ENCODE measurements around the gene ADARB2.

The ADARB2 gene

GRCh38 chr10:1170867-1171180 lies 566.5 kb downstream of the ADARB2 start:
- TF ChIP-seq TAF1 (IDR thresholded peaks at IDR 0.05; ENCODE audit: borderline replicate concordance, insufficient read depth, low read length) (no peak), SIN3A (IDR thresholded peaks at IDR 0.05; ENCODE audit: borderline replicate concordance, insufficient read depth, low read length) (no peak), FOXP2 (optimal IDR thresholded peaks at IDR 0.05; ENCODE audit: borderline replicate concordance, extremely low read depth, extremely low read length, insufficient read depth) (no peak), POLR2AphosphoS5 (IDR thresholded peaks at IDR 0.05; ENCODE audit: low read depth, low read length) (no peak)
- TF ChIP-seq, protein P1, sequence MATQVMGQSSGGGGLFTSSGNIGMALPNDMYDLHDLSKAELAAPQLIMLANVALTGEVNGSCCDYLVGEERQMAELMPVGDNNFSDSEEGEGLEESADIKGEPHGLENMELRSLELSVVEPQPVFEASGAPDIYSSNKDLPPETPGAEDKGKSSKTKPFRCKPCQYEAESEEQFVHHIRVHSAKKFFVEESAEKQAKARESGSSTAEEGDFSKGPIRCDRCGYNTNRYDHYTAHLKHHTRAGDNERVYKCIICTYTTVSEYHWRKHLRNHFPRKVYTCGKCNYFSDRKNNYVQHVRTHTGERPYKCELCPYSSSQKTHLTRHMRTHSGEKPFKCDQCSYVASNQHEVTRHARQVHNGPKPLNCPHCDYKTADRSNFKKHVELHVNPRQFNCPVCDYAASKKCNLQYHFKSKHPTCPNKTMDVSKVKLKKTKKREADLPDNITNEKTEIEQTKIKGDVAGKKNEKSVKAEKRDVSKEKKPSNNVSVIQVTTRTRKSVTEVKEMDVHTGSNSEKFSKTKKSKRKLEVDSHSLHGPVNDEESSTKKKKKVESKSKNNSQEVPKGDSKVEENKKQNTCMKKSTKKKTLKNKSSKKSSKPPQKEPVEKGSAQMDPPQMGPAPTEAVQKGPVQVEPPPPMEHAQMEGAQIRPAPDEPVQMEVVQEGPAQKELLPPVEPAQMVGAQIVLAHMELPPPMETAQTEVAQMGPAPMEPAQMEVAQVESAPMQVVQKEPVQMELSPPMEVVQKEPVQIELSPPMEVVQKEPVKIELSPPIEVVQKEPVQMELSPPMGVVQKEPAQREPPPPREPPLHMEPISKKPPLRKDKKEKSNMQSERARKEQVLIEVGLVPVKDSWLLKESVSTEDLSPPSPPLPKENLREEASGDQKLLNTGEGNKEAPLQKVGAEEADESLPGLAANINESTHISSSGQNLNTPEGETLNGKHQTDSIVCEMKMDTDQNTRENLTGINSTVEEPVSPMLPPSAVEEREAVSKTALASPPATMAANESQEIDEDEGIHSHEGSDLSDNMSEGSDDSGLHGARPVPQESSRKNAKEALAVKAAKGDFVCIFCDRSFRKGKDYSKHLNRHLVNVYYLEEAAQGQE (IDR thresholded peaks at IDR 0.05; ENCODE audit: insufficient read depth in 1 of 2, low read depth in 2 of 2, low read length in 2 of 2) = no peak

GRCh38 chr10:1169981-1170866 lies 567.1 kb downstream of the ADARB2 start:
- no peak for TF ChIP-seq POLR2AphosphoS5 (IDR thresholded peaks at IDR 0.05; ENCODE audit: low read depth, low read length)

GRCh38 chr10:1169186-1169885 lies 568.0 kb downstream of the ADARB2 start:
- TF ChIP-seq, protein P1 (IDR thresholded peaks at IDR 0.05; ENCODE audit: insufficient read depth in 1 of 2, low read depth in 2 of 2, low read length in 2 of 2) = no peak
- TF ChIP-seq TAF1 (IDR thresholded peaks at IDR 0.05; ENCODE audit: borderline replicate concordance, insufficient read depth, low read length) (no peak), POLR2AphosphoS5 (IDR thresholded peaks at IDR 0.05; ENCODE audit: low read depth, low read length) (no peak), SIN3A (IDR thresholded peaks at IDR 0.05; ENCODE audit: borderline replicate concordance, insufficient read depth, low read length) (no peak), FOXP2 (optimal IDR thresholded peaks at IDR 0.05; ENCODE audit: borderline replicate concordance, extremely low read depth, extremely low read length, insufficient read depth) (no peak)

DNA sequence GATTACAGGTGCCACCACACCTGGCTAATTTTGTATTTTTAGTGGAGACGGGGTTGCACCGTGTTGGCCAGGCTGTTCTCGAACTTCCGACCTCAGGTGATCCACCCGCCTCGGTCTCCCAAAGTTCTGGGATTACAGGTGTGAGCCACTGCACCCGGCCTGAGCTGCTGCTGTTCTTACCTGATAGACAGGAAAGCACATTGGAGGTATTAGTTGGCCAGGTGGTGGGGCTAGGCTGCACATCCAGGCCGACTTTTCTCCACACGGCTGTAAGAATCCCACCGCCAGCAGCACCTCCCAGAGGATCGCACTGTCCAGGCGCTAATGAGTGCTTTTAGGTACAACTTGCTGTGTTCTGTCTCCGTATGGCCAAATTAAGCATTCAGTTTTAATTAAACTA lies 568.6 kb downstream of the ADARB2 start:
- no peak for TF ChIP-seq SIN3A (IDR thresholded peaks at IDR 0.05; ENCODE audit: borderline replicate concordance, insufficient read depth, low read length)

- TF ChIP-seq POLR2AphosphoS5 (IDR thresholded peaks at IDR 0.05; ENCODE audit: low read depth, low read length) (no peak), TAF1 (IDR thresholded peaks at IDR 0.05; ENCODE audit: borderline replicate concordance, insufficient read depth, low read length) (no peak), FOXP2 (optimal IDR thresholded peaks at IDR 0.05; ENCODE audit: borderline replicate concordance, extremely low read depth, extremely low read length, insufficient read depth) (no peak), SIN3A (IDR thresholded peaks at IDR 0.05; ENCODE audit: borderline replicate concordance, insufficient read depth, low read length) (no peak)
- TF ChIP-seq, protein P1 (IDR thresholded peaks at IDR 0.05; ENCODE audit: insufficient read depth in 1 of 2, low read depth in 2 of 2, low read length in 2 of 2) = no peak
Measured at GRCh38 chr10:1166828-1167275, 570.5 kb downstream of the ADARB2 start.
